Measurements from ENCODE around the gene STX18.

Gene STX18

GRCh38 chr4:4397441-4397819 is 144.4 kb downstream of the STX18 start:
- no peak for DNase-seq (ENCODE audit: low read depth)

GRCh38 chr4:4396628-4397440 is 145.0 kb downstream of the STX18 start:
- DNase-seq (ENCODE audit: low read depth) = no peak

GRCh38 chr4:4395849-4396627 is 145.8 kb downstream of the STX18 start:
- no peak for DNase-seq (ENCODE audit: low read depth)

- DNase-seq (ENCODE audit: low read depth) = no peak
These were observed 146.5 kb downstream of the STX18 start for GRCh38 chr4:4395371-4395770.

DNA sequence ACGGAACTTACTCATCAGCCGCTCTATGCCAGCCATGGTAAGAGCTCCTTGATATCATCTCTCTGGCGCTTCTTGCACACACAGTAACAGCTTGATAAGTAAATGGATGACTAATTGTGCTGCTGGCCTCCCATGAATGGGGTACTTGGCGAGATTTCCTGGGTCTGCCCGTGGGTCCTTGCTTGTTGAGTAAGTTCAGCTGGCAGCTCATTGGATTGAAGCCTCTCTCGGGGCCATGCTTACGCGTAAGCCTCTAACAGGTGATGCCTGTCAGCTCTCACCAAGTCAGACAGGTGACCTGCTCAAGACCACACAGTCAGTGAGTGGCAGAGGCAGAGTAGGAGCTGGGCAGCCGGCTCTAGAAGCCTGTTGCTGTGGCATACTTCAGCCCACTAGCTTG is 147.2 kb downstream of the STX18 start:
- no peak for DNase-seq (ENCODE audit: low read depth)

- no peak for DNase-seq (ENCODE audit: low read depth)
These were observed 149.2 kb downstream of the STX18 start for GRCh38 chr4:4392501-4393183.

- DNase-seq (ENCODE audit: low read depth) = no peak
These were observed 150.0 kb downstream of the STX18 start for GRCh38 chr4:4391866-4392265.

DNA sequence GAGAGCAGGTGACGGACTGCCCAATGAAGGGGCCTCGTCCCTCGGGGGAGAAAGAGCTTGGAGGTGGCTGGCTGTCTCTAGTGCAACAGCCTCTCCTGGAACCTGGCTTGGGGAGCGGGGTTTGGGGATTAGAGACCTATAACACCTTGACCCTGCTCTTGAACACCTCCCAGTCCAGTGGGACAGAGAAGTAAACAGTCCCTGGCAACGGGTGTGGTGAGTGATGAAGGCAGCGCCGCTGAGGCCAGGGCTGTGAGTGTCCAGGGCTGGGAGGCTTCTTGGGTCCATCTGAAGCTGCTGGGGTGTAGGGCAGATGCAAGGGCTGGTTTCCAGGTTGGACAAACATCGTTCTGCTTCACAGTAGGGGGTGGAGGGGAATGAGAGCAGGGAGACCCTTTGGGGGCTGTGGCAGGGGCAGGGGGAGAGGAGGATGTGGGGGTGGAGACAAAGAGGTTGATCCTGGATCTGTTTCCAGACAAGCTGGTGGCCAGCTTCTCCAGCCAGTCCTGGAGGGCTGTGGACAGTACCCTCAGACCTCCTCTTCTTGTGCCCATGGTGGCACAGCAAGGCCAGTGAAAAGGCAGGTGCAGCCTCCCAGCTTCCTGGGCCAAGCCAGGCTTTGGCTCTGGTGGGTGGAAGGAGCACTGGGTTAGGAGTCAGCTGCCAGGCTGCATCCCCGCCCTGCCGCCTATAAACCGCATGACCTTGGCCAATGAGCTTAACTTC is 151.2 kb downstream of the STX18 start:
- no peak for DNase-seq (ENCODE audit: low read depth)

GRCh38 chr4:4390046-4390445 is 151.8 kb downstream of the STX18 start:
- no peak for DNase-seq (ENCODE audit: low read depth)

DNA sequence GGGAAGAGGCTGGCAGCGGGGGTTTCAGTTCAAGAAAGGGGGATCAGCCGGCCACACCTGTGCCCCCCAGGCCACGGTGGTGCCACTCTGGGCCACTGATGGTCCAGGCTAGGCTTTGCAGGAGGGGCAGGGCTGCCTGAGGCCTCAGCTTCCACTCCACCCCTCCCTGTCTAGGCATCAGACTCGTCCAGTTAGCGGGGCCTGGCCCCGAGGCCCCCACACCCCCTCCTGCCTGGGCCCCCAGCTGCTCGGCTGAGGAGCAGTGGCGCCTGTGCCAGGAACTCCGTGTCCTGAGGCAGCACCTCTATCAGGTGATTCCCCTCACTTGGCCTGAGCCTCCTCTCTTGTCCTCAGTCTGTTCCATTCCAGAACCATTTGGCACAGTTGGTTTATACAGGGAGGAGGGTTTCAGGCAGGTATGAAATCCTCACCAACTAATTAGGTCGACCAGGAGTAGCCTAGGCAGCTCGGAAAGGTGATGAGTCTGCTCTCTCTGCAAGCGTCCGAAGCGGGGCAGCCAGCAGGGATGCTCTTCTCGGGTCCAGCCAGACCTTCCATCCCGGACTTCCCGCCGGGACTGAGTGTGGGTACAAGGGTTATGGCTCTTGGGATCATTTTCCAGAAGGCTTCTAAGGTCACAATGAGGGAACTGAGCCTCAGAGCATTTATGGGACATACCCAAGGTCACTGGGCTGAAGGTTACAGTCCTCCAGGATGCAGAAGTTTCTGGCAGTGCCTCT is 152.8 kb downstream of the STX18 start:
- DNase-seq (ENCODE audit: low read depth) = no peak

- DNase-seq (ENCODE audit: low read depth) = no peak
These were observed 153.5 kb downstream of the STX18 start for GRCh38 chr4:4388311-4388790.

DNA sequence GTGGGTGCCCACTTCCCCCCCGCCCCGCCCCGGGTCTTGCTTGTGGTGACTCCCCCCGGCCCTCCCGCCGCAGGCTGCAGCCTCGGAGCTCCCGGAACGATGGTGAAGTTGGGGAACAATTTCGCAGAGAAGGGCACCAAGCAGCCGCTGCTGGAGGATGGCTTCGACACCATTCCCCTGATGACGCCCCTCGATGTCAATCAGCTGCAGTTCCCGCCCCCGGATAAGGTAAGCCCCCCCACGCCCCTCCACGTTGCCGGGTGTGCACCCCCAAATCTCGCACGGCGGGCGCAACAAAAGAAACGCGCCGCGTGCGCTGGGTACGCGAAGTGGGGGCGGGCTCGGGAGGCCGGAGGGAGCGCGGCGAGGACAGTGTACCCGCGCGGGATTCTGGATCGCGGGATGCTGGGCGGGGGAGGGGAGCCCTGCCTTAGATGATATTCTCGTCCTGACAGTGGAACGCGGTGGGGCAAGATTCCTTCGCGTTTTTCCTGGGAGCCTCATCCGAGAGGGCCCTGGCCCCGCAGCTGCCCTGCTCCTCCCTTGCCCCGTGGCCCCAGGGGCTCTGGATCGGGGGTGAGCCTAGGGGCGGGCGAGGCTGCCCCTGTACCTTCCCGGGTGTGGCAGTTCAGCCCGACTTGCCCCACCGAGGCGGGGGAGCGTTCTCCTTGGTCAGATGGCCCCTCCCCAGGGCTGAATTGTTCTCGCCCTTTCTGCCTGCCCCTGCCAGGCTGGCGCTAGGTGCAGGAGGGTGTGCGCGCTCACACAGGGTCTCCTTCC is 154.1 kb downstream of the STX18 start:
- no peak for DNase-seq (ENCODE audit: low read depth)

GRCh38 chr4:4386736-4387392 is 155.0 kb downstream of the STX18 start, which contains the start of gene NSG1:
NSG1 (plus strand) TSS chr4:4387102; CDS start chr4:4387630, 528 bp downstream.
- DNase-seq (ENCODE audit: low read depth) = no peak

DNA sequence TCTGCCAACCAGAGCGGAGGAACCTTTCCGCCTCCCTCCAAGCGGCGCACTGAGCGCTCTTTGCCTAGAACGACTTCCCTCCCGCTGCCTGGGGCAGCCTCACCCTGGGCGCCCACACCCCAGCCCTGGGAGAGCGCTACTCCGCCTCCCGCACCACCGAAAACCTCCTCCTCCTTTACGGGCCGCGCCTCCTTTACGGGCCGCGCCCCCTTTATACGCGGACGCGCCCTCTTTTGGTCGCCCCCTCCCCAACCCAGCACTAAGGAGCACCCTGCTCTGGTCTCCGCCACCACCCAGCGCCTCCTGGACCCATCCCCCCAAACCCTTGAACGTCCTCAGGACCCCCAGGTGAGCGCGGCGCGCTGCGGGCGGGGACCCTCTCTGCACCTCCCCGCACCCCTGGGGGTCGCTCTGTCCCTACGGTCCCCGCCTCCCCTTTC is 155.5 kb downstream of the STX18 start:
- DNase-seq (ENCODE audit: low read depth) = peak; percentile 7

DNA sequence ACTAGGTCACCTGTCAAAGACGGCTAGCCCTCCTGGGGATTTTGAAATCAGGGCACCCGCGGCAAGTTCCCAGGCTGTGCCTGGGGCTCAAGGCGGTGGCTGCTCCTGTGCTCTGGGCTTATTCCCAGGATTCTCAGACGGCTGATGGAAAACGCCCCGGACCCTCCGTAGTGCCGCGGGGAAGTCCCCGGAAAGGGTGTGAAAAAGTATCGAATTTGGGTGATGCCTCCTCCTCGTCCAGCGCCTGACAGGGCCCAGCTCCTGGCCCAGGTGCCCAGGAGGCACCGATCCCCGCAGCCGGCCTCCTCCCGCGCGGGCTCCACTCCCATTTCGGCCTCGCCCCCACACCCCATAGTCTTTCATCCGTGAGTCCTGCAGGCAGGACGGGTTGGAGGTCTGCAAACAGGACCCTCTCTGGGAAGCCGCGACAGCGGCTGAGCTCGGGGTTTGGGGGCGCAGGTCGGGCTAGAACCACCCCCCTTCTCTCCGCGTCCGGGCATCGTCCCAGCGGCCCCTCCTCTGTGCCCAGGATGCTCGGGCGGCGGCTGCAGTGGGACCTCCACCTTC is 156.0 kb downstream of the STX18 start:
- no peak for DNase-seq (ENCODE audit: low read depth)

DNA sequence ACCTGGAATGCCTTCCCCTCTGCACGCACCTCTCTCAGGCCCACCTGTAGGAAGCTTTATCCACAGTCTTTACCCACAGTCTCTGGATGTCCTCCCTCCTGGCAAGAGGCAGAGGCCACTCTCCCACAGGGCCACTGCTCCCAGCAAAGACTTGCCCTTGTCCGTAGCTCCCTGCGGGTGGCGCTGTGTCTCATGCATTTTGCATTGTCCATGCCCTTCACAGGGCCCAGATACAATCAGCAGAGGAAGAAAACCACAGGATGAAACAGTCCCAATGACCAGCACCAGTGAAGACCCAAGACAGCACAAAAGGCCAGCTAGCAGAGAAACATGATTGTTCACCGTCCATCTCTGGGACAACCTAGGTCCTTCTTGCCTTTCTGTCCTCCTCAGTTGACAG is 157.0 kb downstream of the STX18 start:
- DNase-seq (ENCODE audit: low read depth) = no peak

GRCh38 chr4:4383085-4383484 is 158.8 kb downstream of the STX18 start:
- DNase-seq (ENCODE audit: low read depth) = no peak

- DNase-seq (ENCODE audit: low read depth) = no peak
These were observed 162.2 kb downstream of the STX18 start for GRCh38 chr4:4379540-4380087.
